GM12878 (cell line): ENCODE results near the gene FAM162A. TPM values are rescaled to one million over a fixed set of nuclear protein-coding genes. Genes with fewer than 3 reads are reported as not detected.

Experiments used
- ATAC-seq: fragments of 200-7000 bp; cut with Tn5 transposase; 3 replicates; pipeline ENCODE4 v1.9.1; 2020; ENCODE audit warnings: mild to moderate bottlenecking, moderate library complexity
- BruUV-seq: library from RNA; stranded (reverse); fragments of 400-500 nt; replicated peaks from 2 replicates; lab custom pipeline; 2021; lab: Mats Ljungman, UMichigan
- CTCF ChIA-PET: fragments of 300-600 bp; sonication (Branson Sonifier 250); formaldehyde crosslinking; extraction: SDS; loops from one replicate; lab custom pipeline; 2021; ENCODE audit warnings: inconsistent platforms; lab: Yijun Ruan, JAX
- POLR2A ChIA-PET: fragments of 350-600 bp; formaldehyde crosslinking; extraction: SDS; loops from one replicate; lab custom pipeline; 2021; ENCODE audit warnings: inconsistent platforms; lab: Charles Lee
- RAD21 ChIA-PET: fragments of 300-600 bp; sonication (Branson Sonifier 250); formaldehyde crosslinking; loops from one replicate; lab custom pipeline; 2023; ENCODE audit warnings: antibody characterized with exemption; ENCODE audit not compliant: unreplicated experiment; lab: Charles Lee
- SMC1A ChIA-PET: fragments of 300-600 bp; sonication (Branson Sonifier 250); formaldehyde crosslinking; loops from one replicate; lab custom pipeline; 2023; ENCODE audit not compliant: unreplicated experiment, uncharacterized antibody; lab: Charles Lee
- DNase-seq: peaks from one replicate; pipeline ENCODE4 v3.0.0-alpha.2; 2011; ENCODE audit warnings: low read depth, low spot score
- FAIRE-seq: peaks from 3 replicates; lab custom pipeline; 2011; peaks lifted over from hg19 to GRCh38; lab: Jason Lieb, UNC
- H2AFZ ChIP-seq: 2 replicates; pipeline ENCODE4 v1.6.0; 2011; ENCODE audit warnings: low read depth, low read length, control low read depth; ENCODE audit not compliant: control insufficient read depth
- H3K27ac ChIP-seq: 2 replicates; pipeline ENCODE4 v1.5.1; 2011; ENCODE audit warnings: control low read depth; ENCODE audit not compliant: control insufficient read depth, insufficient read depth
- H3K27me3 ChIP-seq, 2 experiments: replicated peaks in 1 of 2; 2 replicates each; pipeline versions ENCODE4 v1.6.0 to v1.6.1; 2011; ENCODE audit warnings: low read length in 1 of 2; ENCODE audit not compliant: control insufficient read depth in 2 of 2, insufficient read depth in 2 of 2
- H3K36me3 ChIP-seq, 2 experiments: 2 replicates each; pipeline ENCODE4 v1.5.1; 2011; ENCODE audit warnings: low read length in 1 of 2; ENCODE audit not compliant: control insufficient read depth in 2 of 2, insufficient read depth in 2 of 2
- H3K4me1 ChIP-seq: 2 replicates; pipeline ENCODE4 v1.6.1; 2011; ENCODE audit warnings: mild to moderate bottlenecking, low read length, moderate library complexity, mixed read lengths; ENCODE audit not compliant: control insufficient read depth, insufficient read depth
- H3K4me2 ChIP-seq: 2 replicates; pipeline ENCODE4 v1.6.0; 2011; ENCODE audit warnings: control low read depth; ENCODE audit not compliant: control insufficient read depth, insufficient read depth
- H3K4me3 ChIP-seq: fragments of 200-600 bp; sonication (generic); 2 replicates; pipeline ENCODE4 v1.5.1; 2016
- H3K79me2 ChIP-seq: 2 replicates; pipeline ENCODE4 v1.6.0; 2011; ENCODE audit warnings: low read length; ENCODE audit not compliant: control insufficient read depth, insufficient read depth
- H3K9ac ChIP-seq: 2 replicates; pipeline ENCODE4 v1.8.0; 2011; ENCODE audit warnings: low read length, control low read depth, mixed read lengths; ENCODE audit not compliant: control insufficient read depth, insufficient read depth
- H3K9me3 ChIP-seq: replicated peaks from 3 replicates; pipeline ENCODE4 v1.5.1; 2011; ENCODE audit warnings: mild to moderate bottlenecking, low read length; ENCODE audit not compliant: control insufficient read depth, insufficient read depth
- H4K20me1 ChIP-seq: 2 replicates; pipeline ENCODE4 v1.6.0; 2011; ENCODE audit not compliant: control insufficient read depth, insufficient read depth
- CBFB ChIP-seq: IDR thresholded peaks from 2 replicates; pipeline ENCODE4 v1.6.1; 2016; ENCODE audit warnings: antibody characterized with exemption, low read depth
- ETV6 ChIP-seq, 2 experiments: fragments of 450-650 bp in 1 of 2; IDR thresholded peaks in 1 of 2; conservative IDR thresholded peaks in 1 of 2; 2 replicates each; pipeline ENCODE4 v1.6.1; 2014; ENCODE audit warnings: antibody characterized with exemption in 1 of 2, borderline replicate concordance in 1 of 2, low read depth in 1 of 2, mild to moderate bottlenecking in 1 of 2, moderate library complexity in 1 of 2
- HDAC6 ChIP-seq: fragments of 200-600 bp; sonication (generic); IDR thresholded peaks from one replicate; pipeline ENCODE4 v1.8.0; 2017; ENCODE audit warnings: antibody characterized with exemption; ENCODE audit not compliant: unreplicated experiment
- IKZF2 ChIP-seq, 2 experiments: fragments of 450-650 bp; IDR thresholded peaks; 2 replicates each; pipeline ENCODE4 v1.6.1; 2017; ENCODE audit warnings: mild to moderate bottlenecking in 2 of 2, moderate library complexity in 2 of 2
- JUNB ChIP-seq: IDR thresholded peaks from 2 replicates; pipeline ENCODE4 v1.6.1; 2016; ENCODE audit warnings: antibody characterized with exemption, mild to moderate bottlenecking
- MLLT1 ChIP-seq: fragments of 450-650 bp; IDR thresholded peaks from 2 replicates; pipeline ENCODE4 v1.6.1; 2016; ENCODE audit warnings: mild to moderate bottlenecking
- RAD21 ChIP-seq: IDR thresholded peaks from 2 replicates; pipeline ENCODE4 v1.6.1; 2011; ENCODE audit warnings: mild to moderate bottlenecking, low read depth, low read length, moderate library complexity; ENCODE audit not compliant: insufficient read depth
- SIN3A ChIP-seq: IDR thresholded peaks from 2 replicates; pipeline ENCODE4 v1.6.1; 2012; ENCODE audit warnings: low read depth, low read length, improper control_type of control experiment
- TBL1XR1 ChIP-seq: IDR thresholded peaks from 2 replicates; pipeline ENCODE4 v1.6.1; 2012; ENCODE audit warnings: low read depth, low read length, improper control_type of control experiment
- USF1 ChIP-seq: IDR thresholded peaks from 2 replicates; pipeline ENCODE4 v1.6.1; 2011; ENCODE audit warnings: borderline replicate concordance, low read depth, mild to moderate bottlenecking, moderate library complexity, mixed read lengths, low read length; ENCODE audit not compliant: insufficient read depth; ENCODE audit errors: extremely low read length
- YY1 ChIP-seq: IDR thresholded peaks from 2 replicates; pipeline ENCODE4 v1.6.1; 2011; ENCODE audit warnings: low read depth, mild to moderate bottlenecking, low read length
- ZNF622 ChIP-seq: fragments of 450-650 bp; IDR thresholded peaks from 2 replicates; pipeline ENCODE4 v1.6.1; 2017; ENCODE audit warnings: mild to moderate bottlenecking, inconsistent platforms
- WGBS: methylation state at CpG from one replicate; pipeline ENCODE4 v1.1.6; 2016; ENCODE audit warnings: low lambda C conversion rate; ENCODE audit not compliant: insufficient replicate concordance, insufficient coverage; ENCODE audit errors: missing lambda C conversion rate; 5-methylcytosine and 5-hydroxymethylcytosine counted together
- in situ Hi-C: fragments of 300-500 bp; cut with MboI; formaldehyde crosslinking; loops from 9 replicates; pipeline ENCODE4 v1.14.3; 2018; ENCODE audit warnings: mixed read lengths
- intact Hi-C: fragments of 100-400 bp; cut with micrococcal nuclease; formaldehyde crosslinking; loops from one replicate; pipeline ENCODE4 v1.14.2; 2022; ENCODE audit not compliant: unreplicated experiment
- polyA plus RNA-seq, 11 experiments: library from polyadenylated mRNA; depleted of rRNA in 4 of 11; unstranded in 6 of 11; stranded (reverse) in 5 of 11; fragments of >200 nt; fragmentation: Nextera tagmentation in 4 of 11; fragmentation: Illumina TruSeq in 1 of 11; extraction: Ambion mirVana in 4 of 11; extraction: Trizol in 1 of 11; gene quantifications; 1 replicate in 1 of 11; 2 replicates in 10 of 11; pipeline versions ENCODE4 v1.2.1 to v1.2.3, GENCODE V29; 2011 to 2016; ENCODE audit warnings: inconsistent platforms in 2 of 11, missing spikeins in 2 of 11, low read depth in 1 of 11
- total RNA-seq, 4 experiments: library from RNA; depleted of rRNA in 3 of 4; stranded (reverse); fragments of >200 nt in 3 of 4; fragmentation: Illumina TruSeq in 1 of 4; extraction: Trizol in 1 of 4; gene quantifications; 2 replicates each; pipeline versions ENCODE4 v1.2.1 to v1.2.3, GENCODE V29; 2013 to 2021

Gene FAM162A
- total and polyA plus RNA-seq, 10 of the 15 experiments (the other 5 are each of a cell fraction or from before 2014, with no cell fraction given): 59.2 to 346 (median 149) TPM

- Histone ChIP-seq H3K4me3 (no peak overlapping the region), H3K9ac (no peak overlapping the region), H3K36me3 (peaks cover 0 to 3% of the 10 kb centered on the region in 2 experiments; a peak in 2 of 4 replicates), H3K4me1 (no peaks in the 10 kb centered on the region), H3K27ac (no peak overlapping the region), H3K4me2 (no peak overlapping the region), H3K27me3 (no peaks in the 10 kb centered on the region), H4K20me1 (no peaks in the 10 kb centered on the region), H3K9me3 (no peaks in the 10 kb centered on the region), H3K79me2 (no peaks in the 10 kb centered on the region), H2AFZ (peak overlapping the region; percentile 34)
- no peak for TF ChIP-seq CBFB
- no peak for TF ChIP-seq YY1
- TF ChIP-seq ETV6 (conservative IDR thresholded peaks at IDR 0.05 in 1 of 2, IDR thresholded peaks at IDR 0.05 in 1 of 2; ENCODE audit: borderline replicate concordance in 1 of 2, low read depth in 1 of 2): no peak
- ChIA-PET CTCF (interaction anchor here (0.5 to 7.9 kb wide), 15 partner anchors 9 to 808 kb away, joined by 3 to 192 read pairs (median 4); partner anchors contain the start of gene FAM162A), RAD21 (interaction anchor here (0.9 to 7.4 kb wide), 7 partner anchors 29 to 807 kb away, joined by 3 to 114 read pairs (median 4); no protein-coding TSS in a partner anchor), SMC1A (interaction anchor here (0.6 to 7.9 kb wide), 11 partner anchors 9 to 808 kb away, joined by 3 to 191 read pairs (median 4); no protein-coding TSS in a partner anchor), POLR2A (interaction anchor here (1.2 kb wide), 1 partner anchor 49 kb away, joined by 4 read pairs; no protein-coding TSS in a partner anchor)
- in situ Hi-C loops (loop anchor here (5.0 to 10.0 kb wide), 2 partner anchors 253 to 811 kb away; partner anchors contain the start of gene POLQ), intact Hi-C loops (loop anchor here (1.0 to 2.0 kb wide), 5 partner anchors 49 to 809 kb away; no protein-coding TSS in a partner anchor)
- FAIRE-seq (no peak), ATAC-seq (no peak), DNase-seq (no peak)
- 87% methylated on average over 4 of the region's 4 CpGs for WGBS
- no TSS peak for BruUV-seq
Observed at GRCh38 chr3:122355612-122356011, 28.4 kb upstream of the FAM162A start.

- no peak overlapping the region for H3K4me2 ChIP-seq
- SMC1A ChIA-PET: interaction anchor here (1.2 to 7.9 kb wide), 11 partner anchors 9 to 809 kb away, joined by 3 to 191 read pairs (median 4); no protein-coding TSS in a partner anchor
- in situ Hi-C loops (loop anchor here (5.0 to 10.0 kb wide), 2 partner anchors 254 to 812 kb away; partner anchors contain the start of gene POLQ), intact Hi-C loops (loop anchor here (1.0 to 2.0 kb wide), 5 partner anchors 50 to 810 kb away; no protein-coding TSS in a partner anchor)
- FAIRE-seq (no peak), DNase-seq (no peak), ATAC-seq (peak; percentile 72)
- H3K9me3 ChIP-seq: no peaks in the 10 kb centered on the region
- H3K4me1 ChIP-seq: no peaks in the 10 kb centered on the region
- H4K20me1 ChIP-seq: no peaks in the 10 kb centered on the region
- POLR2A ChIA-PET: interaction anchor here (1.0 to 1.2 kb wide), 2 partner anchors 14 to 49 kb away, joined by 3 to 4 read pairs; no protein-coding TSS in a partner anchor
- H3K79me2 ChIP-seq: no peaks in the 10 kb centered on the region
- RAD21 ChIA-PET: interaction anchor here (0.8 to 7.4 kb wide), 6 partner anchors 15 to 810 kb away, joined by 3 to 114 read pairs (median 4); no protein-coding TSS in a partner anchor
- H3K36me3 ChIP-seq: peaks cover 0 to 3% of the 10 kb centered on the region in 2 experiments; a peak in 2 of 4 replicates
- BruUV-seq: no TSS peak
- no peaks in the 10 kb centered on the region for H3K27me3 ChIP-seq
- H3K27ac ChIP-seq: no peak overlapping the region
- H3K9ac ChIP-seq: no peak overlapping the region
- H3K4me3 ChIP-seq: no peak overlapping the region
- CTCF ChIA-PET: interaction anchor here (1.0 to 7.9 kb wide), 12 partner anchors 13 to 809 kb away, joined by 3 to 192 read pairs (median 6); partner anchors contain the start of gene FAM162A
- 82% methylated on average over 4 of the region's 4 CpGs for whole genome bisulfite sequencing
- no peak overlapping the region for H2AFZ ChIP-seq
- TF ChIP-seq JUNB (no peak), RAD21 (peak; percentile 93), YY1 (peak; percentile 95), HDAC6 (no peak), TBL1XR1 (no peak), IKZF2 (IDR thresholded peaks at IDR 0.05) (0 out of 4 replicates have a peak, but pooled peaks of 1 of the 2 experiments have one; percentile 10), MLLT1 (0 out of 2 replicates have a peak, but pooled peaks have one; percentile 20), ZNF622 (no peak), SIN3A (no peak), USF1 (no peak)
Observed at GRCh38 chr3:122356402-122356801, 27.6 kb upstream of the FAM162A start.
